ENCODE data around the gene CDRT4. TPM values are rescaled to one million over a fixed set of nuclear protein-coding genes. Genes with fewer than 3 reads are reported as not detected.
"Not testable (repeated sequence)": the region's sequence is repeated elsewhere in the genome, so short reads cannot be mapped to it uniquely, and the experiment has no call there.

CDRT4 gene
- total RNA-seq, 1 experiment from 2014 or later, result 0.80 TPM

- DNase-seq (ENCODE audit: low read depth), result peak; percentile 76
These were observed 10.3 kb downstream of the CDRT4 start for GRCh38 chr17:15456972-15457722.

GRCh38 chr17:15456496-15456895, 10.9 kb downstream of the CDRT4 start:
- no peak for DNase-seq (ENCODE audit: low read depth)

- DNase-seq (ENCODE audit: low read depth), result no peak
These were observed 13.1 kb downstream of the CDRT4 start for GRCh38 chr17:15454346-15454745.

- DNase-seq (ENCODE audit: low read depth), result no peak
These were observed 13.6 kb downstream of the CDRT4 start for GRCh38 chr17:15453782-15454181.

- no peak for DNase-seq (ENCODE audit: low read depth)
These were observed 14.2 kb downstream of the CDRT4 start for GRCh38 chr17:15453246-15453645.

- DNase-seq (ENCODE audit: low read depth), result no peak
These were observed 14.7 kb downstream of the CDRT4 start for GRCh38 chr17:15452746-15453145.

- DNase-seq (ENCODE audit: low read depth), result no peak
These were observed 15.7 kb downstream of the CDRT4 start for GRCh38 chr17:15451680-15452079.

GRCh38 chr17:15448580-15448956, 18.9 kb downstream of the CDRT4 start:
- no peak for DNase-seq (ENCODE audit: low read depth)

- no peak for DNase-seq (ENCODE audit: low read depth)
These were observed 19.4 kb downstream of the CDRT4 start for GRCh38 chr17:15447928-15448579.

GRCh38 chr17:15446036-15446435, 21.4 kb downstream of the CDRT4 start:
- no peak for DNase-seq (ENCODE audit: low read depth)

- DNase-seq (ENCODE audit: low read depth), result peak; percentile 80
These were observed 22.6 kb downstream of the CDRT4 start for GRCh38 chr17:15444805-15445204.

GRCh38 chr17:15442311-15443180, 24.9 kb downstream of the CDRT4 start:
- no peak for DNase-seq (ENCODE audit: low read depth)

- DNase-seq (ENCODE audit: low read depth), result no peak
These were observed 26.1 kb downstream of the CDRT4 start for GRCh38 chr17:15441315-15441714.

- no peak for DNase-seq (ENCODE audit: low read depth)
These were observed 27.1 kb downstream of the CDRT4 start for GRCh38 chr17:15440347-15440746.

- not testable (repeated sequence) for DNase-seq (ENCODE audit: low read depth)
These were observed 28.0 kb downstream of the CDRT4 start for GRCh38 chr17:15439205-15439985.

- no peak for DNase-seq (ENCODE audit: low read depth)
These were observed 28.8 kb downstream of the CDRT4 start for GRCh38 chr17:15438491-15439105.

GRCh38 chr17:15437303-15437635, 30.2 kb downstream of the CDRT4 start:
- no peak for DNase-seq (ENCODE audit: low read depth)

- DNase-seq (ENCODE audit: low read depth), result peak; percentile 45
These were observed 30.7 kb downstream of the CDRT4 start for GRCh38 chr17:15436473-15437302.

GRCh38 chr17:15434956-15435355, 32.5 kb downstream of the CDRT4 start:
- DNase-seq (ENCODE audit: low read depth), result no peak

- no peak for DNase-seq (ENCODE audit: low read depth)
These were observed 34.4 kb downstream of the CDRT4 start for GRCh38 chr17:15432807-15433611.

Measured in Daoy (cell line).